ENCODE measurements around the gene CCDC80.
"Not testable (repeated sequence)": the region's sequence is repeated elsewhere in the genome, so short reads cannot be mapped to it uniquely, and the experiment has no call there.

The CCDC80 gene

DNA sequence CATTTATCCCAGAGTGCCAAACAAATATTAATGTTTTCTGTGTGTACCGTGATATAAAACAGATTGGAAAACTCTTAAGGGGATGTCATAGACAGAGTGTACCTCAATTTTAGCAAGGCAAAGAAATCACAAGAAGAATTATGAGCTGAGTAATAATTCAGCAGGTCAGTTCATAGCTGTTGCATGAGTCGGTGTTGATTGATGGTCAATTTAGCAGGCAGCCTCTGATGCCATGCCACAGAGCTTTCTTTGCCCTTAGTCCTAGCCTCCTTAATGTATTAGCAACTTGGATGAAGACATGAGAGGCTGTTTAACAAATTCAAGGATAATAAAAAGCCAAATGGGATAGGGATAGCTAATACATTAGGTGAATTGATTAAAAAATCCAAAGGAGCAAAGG, 72.3 kb downstream of the CCDC80 start:
- Histone ChIP-seq H3K36me3 (ENCODE audit: control insufficient read depth, insufficient read depth, low read length) (peaks cover 1% of the 10 kb centered on the region; the same call in 1 of the 2 replicates), H3K4me3 (replicated peaks; ENCODE audit: low read depth, low read length) (no peak overlapping the region), H3K27me3 (replicated peaks; ENCODE audit: control insufficient read depth, insufficient read depth, low read length) (no peaks in the 10 kb centered on the region)
- no peak for DNase-seq (ENCODE audit: extremely low read depth, insufficient read length)
- TF ChIP-seq, protein P1, sequence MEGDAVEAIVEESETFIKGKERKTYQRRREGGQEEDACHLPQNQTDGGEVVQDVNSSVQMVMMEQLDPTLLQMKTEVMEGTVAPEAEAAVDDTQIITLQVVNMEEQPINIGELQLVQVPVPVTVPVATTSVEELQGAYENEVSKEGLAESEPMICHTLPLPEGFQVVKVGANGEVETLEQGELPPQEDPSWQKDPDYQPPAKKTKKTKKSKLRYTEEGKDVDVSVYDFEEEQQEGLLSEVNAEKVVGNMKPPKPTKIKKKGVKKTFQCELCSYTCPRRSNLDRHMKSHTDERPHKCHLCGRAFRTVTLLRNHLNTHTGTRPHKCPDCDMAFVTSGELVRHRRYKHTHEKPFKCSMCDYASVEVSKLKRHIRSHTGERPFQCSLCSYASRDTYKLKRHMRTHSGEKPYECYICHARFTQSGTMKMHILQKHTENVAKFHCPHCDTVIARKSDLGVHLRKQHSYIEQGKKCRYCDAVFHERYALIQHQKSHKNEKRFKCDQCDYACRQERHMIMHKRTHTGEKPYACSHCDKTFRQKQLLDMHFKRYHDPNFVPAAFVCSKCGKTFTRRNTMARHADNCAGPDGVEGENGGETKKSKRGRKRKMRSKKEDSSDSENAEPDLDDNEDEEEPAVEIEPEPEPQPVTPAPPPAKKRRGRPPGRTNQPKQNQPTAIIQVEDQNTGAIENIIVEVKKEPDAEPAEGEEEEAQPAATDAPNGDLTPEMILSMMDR (IDR thresholded peaks at IDR 0.05; ENCODE audit: insufficient read depth, low read length, poor library complexity, severe bottlenecking): no peak

DNA sequence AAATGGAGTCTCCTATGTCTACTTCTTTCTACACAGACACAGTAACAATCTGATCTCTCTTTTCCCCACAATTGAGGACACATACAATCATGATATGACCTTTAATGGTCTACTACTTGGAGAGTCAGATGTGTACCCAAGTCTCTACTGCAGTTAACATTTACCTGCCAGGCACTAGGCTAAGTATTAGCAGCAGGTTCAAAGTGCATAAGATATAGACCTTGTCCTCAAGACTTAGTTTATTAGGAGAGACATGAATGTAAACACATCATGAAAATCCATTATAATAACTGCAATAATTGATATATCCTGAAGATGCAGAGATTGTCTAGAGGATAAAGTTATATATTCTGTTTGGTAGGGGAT, 76.0 kb downstream of the CCDC80 start:
- DNase-seq (ENCODE audit: extremely low read depth, insufficient read length): no peak
- H3K27me3 ChIP-seq (replicated peaks; ENCODE audit: control insufficient read depth, insufficient read depth, low read length): no peaks in the 10 kb centered on the region
- TF ChIP-seq, protein P1 (IDR thresholded peaks at IDR 0.05; ENCODE audit: insufficient read depth, low read length, poor library complexity, severe bottlenecking): no peak
- H3K4me3 ChIP-seq (replicated peaks; ENCODE audit: low read depth, low read length): no peak overlapping the region
- 0 out of 2 replicates have a peak, but pooled peaks cover 1% of the 10 kb centered on the region for H3K36me3 ChIP-seq (ENCODE audit: control insufficient read depth, insufficient read depth, low read length)

DNA sequence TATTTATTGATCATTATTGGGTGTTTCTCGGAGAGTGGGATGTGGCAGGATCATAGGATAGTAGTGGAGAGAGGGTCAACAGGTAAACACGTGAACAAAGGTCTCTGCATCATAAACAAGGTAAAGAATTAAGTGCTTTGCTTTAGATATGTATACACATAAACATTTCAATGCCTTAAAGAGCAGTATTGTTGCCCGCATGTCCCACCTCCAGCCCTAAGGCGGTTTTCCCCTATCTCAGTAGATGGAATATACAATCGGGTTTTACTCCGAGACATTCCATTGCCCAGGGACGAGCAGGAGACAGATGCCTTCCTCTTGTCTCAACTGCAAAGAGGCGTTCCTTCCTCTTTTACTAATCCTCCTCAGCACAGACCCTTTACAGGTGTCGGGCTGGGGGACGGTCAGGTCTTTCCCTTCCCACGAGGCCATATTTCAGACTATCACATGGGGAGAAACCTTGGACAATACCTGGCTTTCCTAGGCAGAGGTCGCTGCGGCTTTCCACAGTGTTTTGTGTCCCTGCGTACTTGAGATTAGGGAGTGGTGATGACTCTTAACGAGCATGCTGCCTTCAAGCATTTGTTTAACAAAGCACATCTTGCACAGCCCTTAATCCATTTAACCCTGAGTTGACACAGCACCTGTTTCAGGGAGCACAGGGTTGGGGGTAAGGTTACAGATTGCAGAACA, 76.5 kb downstream of the CCDC80 start:
- H3K36me3 ChIP-seq (ENCODE audit: control insufficient read depth, insufficient read depth, low read length); DNase-seq (ENCODE audit: extremely low read depth, insufficient read length); H3K27me3 ChIP-seq (replicated peaks; ENCODE audit: control insufficient read depth, insufficient read depth, low read length); H3K4me3 ChIP-seq (replicated peaks; ENCODE audit: low read depth, low read length): not testable (repeated sequence)

DNA sequence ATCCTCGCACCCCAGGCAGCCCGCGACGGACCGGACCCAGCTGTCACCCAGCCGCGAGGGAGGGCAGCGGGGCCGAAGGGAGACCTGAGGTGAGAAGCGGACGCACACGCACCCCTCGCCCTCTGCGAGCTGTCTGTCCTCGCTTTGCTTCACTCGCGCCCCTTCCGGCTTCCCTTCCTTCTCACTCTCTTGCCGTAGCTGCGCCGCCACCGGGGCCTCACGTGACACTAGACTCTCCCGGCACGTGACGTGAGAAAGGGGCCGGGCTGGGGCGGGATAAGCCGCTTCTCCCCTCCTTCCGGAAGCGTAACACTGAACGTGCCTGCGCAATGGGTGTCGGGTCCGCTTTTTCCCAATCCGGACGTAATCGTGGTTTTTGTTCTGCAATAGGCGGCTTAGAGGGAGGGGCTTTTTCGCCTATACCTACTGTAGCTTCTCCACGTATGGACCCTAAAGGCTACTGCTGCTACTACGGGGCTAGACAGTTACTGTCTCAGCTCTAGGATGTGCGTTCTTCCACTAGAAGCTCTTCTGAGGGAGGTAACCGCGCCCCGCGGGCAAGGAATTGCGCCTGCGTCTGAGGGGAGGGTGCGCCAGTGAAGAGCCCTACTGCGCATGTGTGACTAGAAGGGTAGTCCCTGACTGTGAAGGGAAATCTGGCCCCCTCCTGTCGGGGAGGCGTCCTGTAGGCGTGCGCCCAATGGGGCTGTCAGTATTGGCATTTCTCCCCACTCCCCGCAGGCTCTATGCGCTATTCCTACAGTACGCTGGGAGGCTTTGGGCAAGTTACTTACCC, 79.0 kb downstream of the CCDC80 start, which contains the start of the genes ATG3 and SLC35A5:
Gene ATG3 (minus strand): TSS at position 229 of the 796 bp plus-strand sequence. CDS start 434 bp downstream, outside the sequence.
Gene SLC35A5 (plus strand): TSS at position 312 of the 796 bp plus-strand sequence. CDS start 1,359 bp downstream, outside the sequence.
- DNase-seq (ENCODE audit: extremely low read depth, insufficient read length): peak; percentile 98
- H3K27me3 ChIP-seq (replicated peaks; ENCODE audit: control insufficient read depth, insufficient read depth, low read length): no peaks in the 10 kb centered on the region
- H3K36me3 ChIP-seq (ENCODE audit: control insufficient read depth, insufficient read depth, low read length): peaks cover 2% of the 10 kb centered on the region; the same call in 1 of the 2 replicates

DNA sequence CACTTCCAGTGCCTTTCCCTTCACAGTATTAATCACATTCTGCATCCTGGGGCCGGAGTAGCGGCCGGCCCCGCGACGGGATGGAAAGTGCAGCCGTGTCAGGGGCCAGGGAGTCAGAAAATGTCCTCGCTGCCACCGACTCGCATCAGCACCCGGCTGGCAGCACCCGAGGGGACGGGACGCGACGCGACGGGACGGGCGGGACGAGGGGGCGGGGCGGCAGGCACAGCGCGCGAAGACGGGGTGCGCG, 79.5 kb downstream of the CCDC80 start:
- H3K4me3 ChIP-seq (replicated peaks; ENCODE audit: low read depth, low read length): peak overlapping the region; percentile 97
- H3K27me3 ChIP-seq (replicated peaks; ENCODE audit: control insufficient read depth, insufficient read depth, low read length): no peaks in the 10 kb centered on the region
- TF ChIP-seq, protein P1 (IDR thresholded peaks at IDR 0.05; ENCODE audit: insufficient read depth, low read length, poor library complexity, severe bottlenecking): no peak
- H3K36me3 ChIP-seq (ENCODE audit: control insufficient read depth, insufficient read depth, low read length): peaks cover 2% of the 10 kb centered on the region; the same call in 1 of the 2 replicates
- DNase-seq (ENCODE audit: extremely low read depth, insufficient read length): no peak

More for the DNA sequence above, 79.0 kb downstream of the CCDC80 start, which contains the start of the genes ATG3 and SLC35A5:
- peak within 1 kb of the TSS; percentile 97 for H3K4me3 ChIP-seq (replicated peaks; ENCODE audit: low read depth, low read length)
- TF ChIP-seq, protein P1 (IDR thresholded peaks at IDR 0.05; ENCODE audit: insufficient read depth, low read length, poor library complexity, severe bottlenecking): no peak
